SJSA1 (cell line): ENCODE measurements around the gene TAF11. TPM values are rescaled to one million over a fixed set of nuclear protein-coding genes. Genes with fewer than 3 reads are reported as not detected.
"Not testable (repeated sequence)": the region's sequence is repeated elsewhere in the genome, so short reads cannot be mapped to it uniquely, and the experiment has no call there.

Experiments used
- DNase-seq, 2 experiments: peaks; one replicate each; pipeline ENCODE4 v3.0.0-alpha.2; 2015 to 2020; ENCODE audit warnings: low spot score in 2 of 2, low read depth in 1 of 2
- H3K27ac ChIP-seq: fragments of 250-450 bp; sonication (Bioruptor Pico); 2 replicates; pipeline ENCODE4 v1.5.1; 2020; ENCODE audit warnings: mild to moderate bottlenecking, moderate library complexity
- H3K27me3 ChIP-seq: fragments of 250-450 bp; sonication (Bioruptor Pico); replicated peaks from 2 replicates; pipeline ENCODE4 v1.5.1; 2020; ENCODE audit warnings: mild to moderate bottlenecking, moderate library complexity
- H3K36me3 ChIP-seq: fragments of 250-450 bp; sonication (Bioruptor Pico); 2 replicates; pipeline ENCODE4 v1.5.1; 2020; ENCODE audit warnings: mild to moderate bottlenecking
- H3K4me1 ChIP-seq: fragments of 250-450 bp; sonication (Bioruptor Pico); replicated peaks from 2 replicates; pipeline ENCODE4 v1.6.1; 2021; ENCODE audit warnings: mild to moderate bottlenecking
- H3K4me3 ChIP-seq: fragments of 250-450 bp; sonication (Bioruptor Pico); 2 replicates; pipeline ENCODE4 v1.5.1; 2020; ENCODE audit warnings: mild to moderate bottlenecking
- H3K9me3 ChIP-seq: fragments of 250-450 bp; sonication (Bioruptor Pico); replicated peaks from 2 replicates; pipeline ENCODE4 v1.5.1; 2020; ENCODE audit warnings: mild to moderate bottlenecking
- total RNA-seq: library from RNA; depleted of rRNA; stranded (reverse); fragments of >200 nt; shearing (Covaris generic); gene quantifications from 2 replicates; pipeline ENCODE4 v1.2.3, GENCODE V29; 2014

TAF11 gene
- total RNA-seq, 1 experiment from 2014 or later = 63.7 TPM

DNA sequence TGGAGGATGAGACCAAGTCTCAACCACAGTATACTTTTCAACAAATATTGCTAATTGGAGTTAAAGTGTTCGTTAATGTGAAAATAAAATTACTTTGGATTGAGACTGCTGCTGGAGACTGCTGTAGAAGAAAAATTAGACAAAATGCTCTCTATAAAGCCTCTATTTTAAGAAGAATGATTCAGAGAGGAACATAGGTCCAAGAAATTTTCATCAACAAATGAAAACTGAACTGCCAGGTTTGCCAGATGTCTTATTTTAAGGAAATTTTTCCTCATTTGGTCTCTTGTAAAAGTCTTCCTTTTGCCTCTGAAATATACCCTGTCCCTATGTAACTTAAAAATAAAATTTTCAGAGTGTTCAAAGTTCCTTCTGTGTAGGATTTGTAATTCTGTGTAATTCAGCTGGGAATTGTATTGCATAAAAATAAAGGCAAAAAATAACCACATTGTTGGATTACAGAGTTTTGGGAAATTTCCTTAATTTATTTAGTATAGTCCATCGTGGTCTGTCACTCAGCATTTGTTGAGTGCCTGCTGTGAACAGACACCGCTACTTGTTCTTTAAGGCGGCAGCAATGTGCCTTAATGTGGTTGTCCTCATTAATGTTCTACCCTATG is 28.6 kb upstream of the TAF11 start:
- Histone ChIP-seq H3K4me3 (no peak overlapping the region), H3K4me1 (peaks cover 20% of the 10 kb centered on the region), H3K9me3 (no peaks in the 10 kb centered on the region), H3K27ac (no peak overlapping the region), H3K27me3 (no peaks in the 10 kb centered on the region), H3K36me3 (peaks cover 2% of the 10 kb centered on the region; the same call in 1 of the 2 replicates)
- no peak for DNase-seq

DNA sequence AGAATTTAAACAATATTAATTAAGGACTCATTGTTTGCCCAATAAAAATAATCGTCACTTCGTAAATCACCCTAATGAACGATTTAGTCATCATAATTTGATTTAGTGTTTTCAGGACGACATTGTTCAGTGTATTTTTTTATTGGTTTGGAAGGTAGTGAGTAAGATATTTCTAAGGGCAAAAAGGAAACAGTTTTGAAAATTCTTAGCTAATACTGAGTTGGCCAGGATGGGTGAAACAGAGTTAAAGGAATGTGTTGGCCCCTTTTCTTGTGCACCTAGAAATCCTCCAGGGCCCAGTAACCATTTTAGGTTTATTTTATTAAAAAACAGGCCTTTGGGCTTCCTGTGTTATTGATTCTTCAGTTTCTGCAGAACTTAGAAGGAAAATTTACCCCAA is 26.5 kb upstream of the TAF11 start:
- Histone ChIP-seq H3K36me3 (peaks cover under 1% of the 10 kb centered on the region; the same call in 1 of the 2 replicates), H3K9me3 (no peaks in the 10 kb centered on the region), H3K4me3 (no peak overlapping the region), H3K4me1 (peaks cover 22% of the 10 kb centered on the region), H3K27me3 (no peaks in the 10 kb centered on the region), H3K27ac (no peak overlapping the region)
- DNase-seq = no peak

DNA sequence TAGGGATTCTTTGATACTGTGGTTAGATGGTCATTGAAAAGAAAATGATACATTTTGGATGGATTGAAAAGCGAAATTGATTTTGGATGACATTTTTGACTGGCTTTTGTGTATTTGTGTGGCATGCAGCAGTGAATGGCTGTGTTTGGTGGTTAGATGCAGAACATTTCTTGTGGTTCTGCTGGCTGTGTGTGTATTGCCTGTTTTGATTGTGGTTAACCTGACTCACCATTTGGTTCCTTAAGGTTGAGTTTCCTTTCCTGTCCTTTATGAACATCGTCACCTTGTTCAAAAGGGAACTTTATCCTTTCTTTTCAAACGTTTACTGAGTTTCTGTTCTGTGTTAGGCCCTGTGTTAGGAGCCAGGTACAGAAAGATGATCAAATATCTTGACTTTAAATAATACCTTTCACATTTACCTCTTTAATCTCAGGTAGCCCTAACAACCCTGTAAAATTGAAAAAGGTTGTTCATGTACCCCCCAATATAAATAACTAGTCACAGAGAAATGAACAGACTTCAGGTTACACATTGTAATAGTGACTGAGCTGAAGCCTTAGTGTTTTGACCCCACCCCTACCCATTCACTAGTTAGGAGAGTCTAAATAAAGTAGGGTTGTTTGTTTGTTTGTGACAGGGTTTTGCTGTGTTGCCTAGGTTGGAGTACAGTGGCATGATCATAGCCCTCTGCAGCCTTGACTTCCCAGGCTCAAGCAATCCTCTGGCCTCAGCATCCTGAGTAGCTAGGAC is 25.0 kb upstream of the TAF11 start:
- Histone ChIP-seq H3K36me3 (no peaks in the 10 kb centered on the region; the same call in 1 of the 2 replicates), H3K4me1 (peaks cover 22% of the 10 kb centered on the region), H3K27ac (peak overlapping the region; percentile 37; the same call in 1 of the 2 replicates), H3K27me3 (no peaks in the 10 kb centered on the region), H3K9me3 (no peaks in the 10 kb centered on the region), H3K4me3 (no peak overlapping the region)
- peak; percentile 50 to 55 for DNase-seq

DNA sequence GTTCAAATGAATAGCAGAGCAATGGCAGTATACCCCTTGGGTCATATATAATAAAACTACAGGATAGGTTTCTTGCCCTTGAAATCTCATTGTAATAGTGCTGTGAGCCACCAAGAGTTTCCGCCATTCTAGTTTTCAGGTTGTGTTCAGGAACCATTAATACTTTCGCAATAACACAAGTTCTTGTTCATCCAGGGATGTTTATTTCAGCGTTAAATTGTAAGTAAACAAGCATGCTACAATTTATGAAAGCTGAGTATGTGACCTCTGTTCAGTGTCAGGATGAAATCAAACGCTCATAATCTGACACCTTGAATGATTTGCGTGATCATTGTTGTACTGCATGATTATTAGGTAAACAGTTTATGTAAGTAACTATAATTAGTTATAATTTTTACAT is 24.0 kb upstream of the TAF11 start:
- DNase-seq = no peak
- H3K36me3 ChIP-seq = no peaks in the 10 kb centered on the region; the same call in 1 of the 2 replicates
- no peak overlapping the region for H3K4me3 ChIP-seq
- peaks cover 22% of the 10 kb centered on the region for H3K4me1 ChIP-seq
- no peak overlapping the region for H3K27ac ChIP-seq
- no peaks in the 10 kb centered on the region for H3K27me3 ChIP-seq
- H3K9me3 ChIP-seq = no peaks in the 10 kb centered on the region

DNA sequence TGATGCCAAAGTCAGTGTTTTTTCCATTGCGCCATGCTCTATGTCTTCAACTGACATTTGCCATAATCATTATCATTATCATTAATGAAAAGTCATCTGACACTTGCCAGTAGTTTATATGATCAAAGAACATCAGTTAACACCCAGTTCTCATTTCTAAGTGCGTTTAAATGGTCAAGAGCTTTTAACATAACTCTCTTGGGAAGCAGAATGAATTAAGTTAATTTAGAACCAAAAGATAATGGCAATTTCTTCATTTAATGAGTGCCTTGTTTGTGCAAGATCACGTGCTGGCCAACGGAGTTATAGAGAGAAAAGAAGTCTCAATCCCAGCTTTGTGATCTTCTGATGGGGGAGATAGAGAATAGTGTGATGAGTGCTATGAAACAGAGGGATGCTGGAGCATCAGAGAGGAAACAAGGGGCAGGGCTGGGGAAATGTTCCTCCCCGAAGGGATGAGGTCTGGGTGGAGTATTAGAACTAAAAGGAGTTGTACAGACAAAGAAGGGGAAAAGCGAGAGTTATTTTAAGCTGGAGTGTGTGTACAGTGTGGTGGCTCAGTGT is 21.6 kb upstream of the TAF11 start:
- DNase-seq = no peak
- Histone ChIP-seq H3K4me1 (peaks cover 22% of the 10 kb centered on the region), H3K9me3 (no peaks in the 10 kb centered on the region), H3K27ac (no peak overlapping the region), H3K27me3 (no peaks in the 10 kb centered on the region), H3K4me3 (no peak overlapping the region), H3K36me3 (0 out of 2 replicates have a peak, but pooled peaks cover 3% of the 10 kb centered on the region)

DNA sequence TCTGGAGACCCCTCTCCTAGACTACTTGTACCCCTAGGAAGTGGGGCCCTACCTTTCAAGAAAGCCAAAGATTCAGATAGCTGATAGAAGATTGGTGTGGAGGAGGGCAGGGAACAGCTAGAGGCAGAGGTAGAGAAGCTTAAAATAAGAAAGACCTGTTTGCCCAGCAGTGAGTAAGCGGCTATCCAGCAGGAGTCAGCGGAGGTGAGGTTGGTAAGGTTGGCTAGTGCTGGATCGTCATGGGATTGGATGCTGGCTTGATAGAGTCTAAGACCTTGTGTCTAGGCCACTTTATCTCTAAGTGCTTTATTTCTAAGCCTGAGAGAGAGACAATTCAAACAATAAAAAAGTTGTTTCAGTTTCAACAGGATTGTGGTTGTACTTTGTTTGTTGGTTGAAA is 20.4 kb upstream of the TAF11 start:
- no peak overlapping the region for H3K27ac ChIP-seq
- DNase-seq = no peak
- no peaks in the 10 kb centered on the region for H3K27me3 ChIP-seq
- peaks cover 19% of the 10 kb centered on the region for H3K4me1 ChIP-seq
- no peaks in the 10 kb centered on the region for H3K9me3 ChIP-seq
- H3K4me3 ChIP-seq = no peak overlapping the region
- 0 out of 2 replicates have a peak, but pooled peaks cover 3% of the 10 kb centered on the region for H3K36me3 ChIP-seq

DNA sequence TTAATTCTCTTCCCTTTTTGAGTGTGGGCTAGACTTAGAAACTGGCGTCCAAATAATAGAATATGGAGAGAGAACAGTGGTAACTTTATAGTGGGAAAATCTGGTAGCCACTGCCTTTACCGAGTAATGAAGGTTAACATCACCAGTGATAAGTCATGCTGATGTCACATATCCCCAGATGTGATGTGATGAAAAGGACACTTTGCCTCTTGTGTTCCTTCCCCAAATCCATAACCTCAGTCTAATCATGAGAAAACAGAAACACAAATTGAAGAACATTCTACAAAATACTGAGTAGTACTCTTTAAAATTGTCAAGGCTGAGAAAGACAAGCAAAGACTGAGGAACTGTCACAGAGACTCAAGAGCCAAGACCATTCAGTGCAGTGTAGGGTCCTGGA is 19.0 kb upstream of the TAF11 start:
- Histone ChIP-seq H3K27me3 (no peaks in the 10 kb centered on the region), H3K9me3 (no peaks in the 10 kb centered on the region), H3K36me3 (0 out of 2 replicates have a peak, but pooled peaks cover 3% of the 10 kb centered on the region), H3K4me1 (peaks cover 8% of the 10 kb centered on the region; the same call in 1 of the 2 replicates), H3K4me3 (no peak overlapping the region), H3K27ac (no peak overlapping the region)
- no peak for DNase-seq

DNA sequence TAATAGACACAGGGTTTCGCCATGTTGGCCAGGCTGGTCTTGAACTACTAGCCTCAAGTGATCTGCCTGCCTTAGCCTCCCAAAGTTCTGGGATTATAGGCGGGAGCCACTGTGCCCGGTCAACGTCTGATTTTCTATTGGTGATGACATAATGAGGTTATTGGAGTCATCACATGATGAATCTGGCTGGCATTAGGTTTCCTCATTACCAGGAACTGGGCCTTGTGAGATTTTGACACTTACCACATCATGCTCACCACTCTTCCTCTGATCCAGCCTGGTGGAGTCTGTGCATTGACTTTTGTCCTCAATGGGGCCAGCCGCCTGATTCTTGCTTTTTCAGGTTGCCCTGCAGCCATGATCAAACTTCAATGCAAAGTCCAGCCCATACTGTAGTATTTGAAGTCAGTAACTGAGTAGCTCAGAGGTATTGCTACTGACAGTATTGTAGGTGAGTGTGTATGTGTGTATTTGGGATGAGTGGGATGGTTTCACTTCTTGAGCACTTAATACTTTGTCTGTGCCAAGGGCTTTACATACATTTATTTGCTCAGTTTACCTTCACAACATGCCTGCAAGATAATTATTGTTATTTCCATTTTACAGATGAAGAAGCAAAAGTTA is 17.3 kb upstream of the TAF11 start:
- Histone ChIP-seq H3K36me3 (0 out of 2 replicates have a peak, but pooled peaks cover 3% of the 10 kb centered on the region), H3K27ac (no peak overlapping the region), H3K4me1 (no peaks in the 10 kb centered on the region), H3K27me3 (no peaks in the 10 kb centered on the region), H3K9me3 (no peaks in the 10 kb centered on the region), H3K4me3 (no peak overlapping the region)
- no peak for DNase-seq

DNA sequence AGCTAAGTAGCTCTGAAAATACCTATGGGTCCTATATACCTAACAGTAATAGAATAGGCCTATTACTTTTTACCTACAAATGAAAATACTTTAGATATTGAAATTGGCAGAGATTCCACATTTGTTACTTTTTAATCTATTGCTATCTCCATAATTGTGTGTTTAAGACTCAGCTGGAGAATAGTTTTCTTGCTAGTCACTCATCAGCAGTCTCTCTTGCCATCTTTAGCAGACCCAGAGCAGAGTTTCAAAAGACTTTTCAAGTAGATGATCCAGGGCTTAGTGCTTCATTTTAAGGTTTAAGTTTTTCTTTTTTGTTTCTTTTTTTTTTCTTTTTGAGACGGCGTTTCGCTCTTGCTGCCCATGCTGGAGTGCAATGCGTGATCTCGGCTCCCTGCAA is 14.1 kb upstream of the TAF11 start:
- DNase-seq = no peak

DNA sequence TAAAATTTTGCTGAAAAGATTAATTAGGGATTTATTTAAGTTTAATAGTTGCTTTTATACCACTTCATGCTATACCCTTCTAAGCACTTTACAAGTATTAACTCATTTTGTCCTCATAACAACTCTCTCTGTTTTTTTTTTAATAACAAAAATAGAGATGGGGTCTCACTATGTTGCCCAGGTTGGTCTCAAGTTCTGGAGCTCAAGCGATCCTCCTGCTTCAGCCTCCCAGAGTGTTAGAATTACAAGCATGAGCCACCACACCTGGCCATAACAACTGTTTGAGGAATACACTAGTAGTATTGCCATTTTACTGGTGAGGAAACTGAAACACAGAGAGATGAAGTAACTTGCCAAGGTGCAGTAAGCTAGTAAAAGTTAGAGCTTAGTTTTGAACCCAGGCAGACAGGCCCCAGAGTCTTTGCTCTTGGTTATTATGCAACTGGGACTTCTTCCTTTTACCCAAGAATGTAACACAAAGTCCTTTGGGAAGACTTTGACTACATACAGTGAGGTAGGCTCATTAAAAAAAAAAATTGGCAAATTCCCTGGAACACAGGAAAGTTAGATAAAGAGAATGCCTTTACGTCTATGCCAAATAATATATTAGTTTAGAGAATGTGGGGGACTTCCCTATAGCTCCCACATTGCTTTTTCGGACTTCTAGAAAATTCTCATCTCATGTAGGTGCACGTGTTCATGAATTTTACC is 12.6 kb upstream of the TAF11 start:
- DNase-seq = no peak
- H3K9me3 ChIP-seq = no peaks in the 10 kb centered on the region
- H3K27me3 ChIP-seq = no peaks in the 10 kb centered on the region
- H3K27ac ChIP-seq = no peak overlapping the region
- H3K4me3 ChIP-seq = no peak overlapping the region
- H3K36me3 ChIP-seq = 0 out of 2 replicates have a peak, but pooled peaks cover under 1% of the 10 kb centered on the region
- no peaks in the 10 kb centered on the region for H3K4me1 ChIP-seq

More for the DNA sequence above, 14.1 kb upstream of the TAF11 start:
- Histone ChIP-seq H3K9me3 (no peaks in the 10 kb centered on the region), H3K4me3 (no peak overlapping the region), H3K4me1 (no peaks in the 10 kb centered on the region), H3K36me3 (0 out of 2 replicates have a peak, but pooled peaks cover 3% of the 10 kb centered on the region), H3K27me3 (no peaks in the 10 kb centered on the region), H3K27ac (no peak overlapping the region)

DNA sequence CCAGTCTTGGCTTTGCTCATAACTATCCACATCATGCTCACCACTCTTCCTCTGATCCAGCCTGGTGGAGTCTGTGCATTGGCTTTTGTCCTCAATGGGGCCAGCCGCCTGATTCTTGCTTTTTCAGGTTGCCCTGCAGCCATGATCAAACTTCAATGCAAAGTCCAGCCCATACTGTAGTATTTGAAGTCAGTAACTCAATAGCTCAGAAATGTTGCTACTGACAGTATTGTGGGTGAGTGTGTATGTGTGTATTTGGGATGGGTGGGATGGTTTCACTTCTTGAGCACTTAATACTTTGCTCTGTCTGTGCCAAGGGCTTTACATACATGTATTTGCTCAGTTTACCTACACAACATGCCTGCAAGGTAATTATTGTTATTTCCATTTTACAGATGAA is 11.9 kb upstream of the TAF11 start:
- not testable (repeated sequence) for DNase-seq, H3K4me3 ChIP-seq, H3K27me3 ChIP-seq, H3K27ac ChIP-seq, H3K4me1 ChIP-seq, H3K9me3 ChIP-seq, H3K36me3 ChIP-seq

DNA sequence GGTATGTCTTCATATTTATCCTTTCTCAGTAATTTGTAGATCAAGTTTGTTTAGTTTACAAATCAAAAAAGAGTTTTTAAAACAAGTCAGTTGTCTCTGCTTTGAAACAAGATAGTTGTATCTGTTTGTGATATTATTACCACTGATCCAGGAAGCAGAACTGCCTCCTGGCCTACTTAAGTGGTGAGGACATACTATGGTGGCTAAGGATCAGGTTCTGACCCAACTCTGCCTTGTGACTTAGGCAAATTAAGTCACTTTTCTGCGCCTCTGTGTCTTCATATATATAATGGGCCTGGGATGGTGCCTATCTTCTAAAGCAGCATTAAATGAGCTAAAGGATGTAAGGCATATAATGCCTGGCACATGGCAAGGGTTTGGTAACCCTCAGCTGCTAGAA is 9.9 kb upstream of the TAF11 start:
- no peak for DNase-seq
- Histone ChIP-seq H3K27me3 (no peaks in the 10 kb centered on the region), H3K36me3 (no peaks in the 10 kb centered on the region), H3K9me3 (no peaks in the 10 kb centered on the region), H3K27ac (no peak overlapping the region), H3K4me1 (no peaks in the 10 kb centered on the region), H3K4me3 (no peak overlapping the region)

DNA sequence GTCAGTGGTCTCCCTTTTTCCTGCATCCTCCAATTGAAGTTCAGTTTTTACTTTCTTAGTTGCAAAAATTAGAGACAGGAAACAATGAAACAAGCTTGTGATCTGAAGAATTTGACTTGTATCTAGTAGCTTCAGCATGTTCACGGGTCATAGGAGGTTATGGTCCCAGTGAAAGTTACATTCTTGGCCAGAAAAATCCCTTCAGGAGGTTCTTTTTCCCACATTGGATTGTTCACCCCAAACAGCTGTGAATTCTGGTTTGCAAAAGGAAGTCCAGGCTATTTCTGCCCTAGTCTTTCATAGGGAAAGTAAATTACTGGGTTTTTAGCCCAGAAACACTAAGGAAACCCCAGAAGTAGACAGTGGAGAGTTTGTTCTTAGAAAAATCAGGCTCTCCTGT is 9.3 kb upstream of the TAF11 start:
- no peak for DNase-seq
- no peak overlapping the region for H3K4me3 ChIP-seq
- no peaks in the 10 kb centered on the region for H3K27me3 ChIP-seq
- no peaks in the 10 kb centered on the region for H3K9me3 ChIP-seq
- H3K4me1 ChIP-seq = no peaks in the 10 kb centered on the region
- H3K36me3 ChIP-seq = no peaks in the 10 kb centered on the region
- H3K27ac ChIP-seq = no peak overlapping the region
